Raji (cell line): ENCODE measurements around the gene DLGAP4.

Experiments used
- POLR2A ChIP-seq: IDR thresholded peaks from 2 replicates; pipeline ENCODE4 v1.6.1; 2011; ENCODE audit warnings: low read depth, low read length, control low read depth; ENCODE audit not compliant: insufficient read depth

The DLGAP4 gene

GRCh38 chr20:36390719-36391415, 84.7 kb downstream of the DLGAP4 start:
- TF ChIP-seq POLR2A = no peak

GRCh38 chr20:36391456-36391855, 85.3 kb downstream of the DLGAP4 start:
- no peak for TF ChIP-seq POLR2A

GRCh38 chr20:36391955-36392354, 85.8 kb downstream of the DLGAP4 start:
- no peak for TF ChIP-seq POLR2A

GRCh38 chr20:36392989-36393388, 86.8 kb downstream of the DLGAP4 start:
- TF ChIP-seq POLR2A = no peak

- TF ChIP-seq POLR2A = no peak
These were observed 88.3 kb downstream of the DLGAP4 start for GRCh38 chr20:36394340-36394965.

- TF ChIP-seq POLR2A = no peak
These were observed 90.2 kb downstream of the DLGAP4 start for GRCh38 chr20:36396340-36396739.

- no peak for TF ChIP-seq POLR2A
These were observed 90.9 kb downstream of the DLGAP4 start for GRCh38 chr20:36396847-36397630.

- no peak for TF ChIP-seq POLR2A
These were observed 92.4 kb downstream of the DLGAP4 start for GRCh38 chr20:36398515-36398914.

- TF ChIP-seq POLR2A = no peak
These were observed 93.2 kb downstream of the DLGAP4 start for GRCh38 chr20:36399147-36399968.

GRCh38 chr20:36399969-36400545, 93.9 kb downstream of the DLGAP4 start:
- TF ChIP-seq POLR2A = no peak

GRCh38 chr20:36400909-36401735, 95.0 kb downstream of the DLGAP4 start:
- no peak for TF ChIP-seq POLR2A

- TF ChIP-seq POLR2A = no peak
These were observed 96.6 kb downstream of the DLGAP4 start for GRCh38 chr20:36402708-36403107.

- no peak for TF ChIP-seq POLR2A
These were observed 98.4 kb downstream of the DLGAP4 start for GRCh38 chr20:36404435-36404978.

GRCh38 chr20:36405255-36405654, 99.1 kb downstream of the DLGAP4 start:
- TF ChIP-seq POLR2A = no peak
